HCT116 (cell line): ENCODE measurements around the gene ERC2. TPM values are rescaled to one million over a fixed set of nuclear protein-coding genes. Genes with fewer than 3 reads are reported as not detected.

Experiments used
- ATAC-seq: fragments of 200-7000 bp; cut with Tn5 transposase; 2 replicates; pipeline ENCODE4 v1.9.1; 2020; ENCODE audit warnings: mild to moderate bottlenecking, moderate library complexity
- BruUV-seq: library from RNA; stranded (reverse); fragments of 400-500 nt; replicated peaks from 2 replicates; lab custom pipeline; 2021; lab: Mats Ljungman, UMichigan
- CTCF ChIA-PET: fragments of 300-600 bp; sonication (Branson Sonifier 250); formaldehyde crosslinking; loops from one replicate; lab custom pipeline; 2021; ENCODE audit warnings: antibody characterized with exemption; lab: Charles Lee
- POLR2A ChIA-PET: fragments of 300-600, 350-600 bp; sonication (Branson Sonifier 250); formaldehyde crosslinking; loops from one replicate; lab custom pipeline; 2021; ENCODE audit warnings: antibody characterized with exemption; lab: Charles Lee
- RAD21 ChIA-PET, 2 experiments: fragments of 300-600 bp; sonication (Branson Sonifier 250); formaldehyde crosslinking; loops; one replicate each; lab custom pipeline; 2023; ENCODE audit warnings: low total read pairs in 2 of 2; ENCODE audit not compliant: uncharacterized antibody in 2 of 2, unreplicated experiment in 2 of 2, low non-redundant PET in 1 of 2; lab: Charles Lee
- DNase-seq: peaks from one replicate; pipeline ENCODE4 v3.0.0-alpha.2; 2010; ENCODE audit warnings: low read depth, low spot score
- H2AFZ ChIP-seq: fragments of 200-600 bp; shearing (Covaris generic), sonication (generic); 2 replicates; pipeline ENCODE4 v1.6.1; 2017; ENCODE audit warnings: low read depth, mixed run types, mixed read lengths, antibody characterized with exemption, low read length; ENCODE audit not compliant: poor library complexity, severe bottlenecking
- H3K27ac ChIP-seq: 2 replicates; pipeline ENCODE4 v1.5.1; 2012; ENCODE audit warnings: low read depth, low read length
- H3K27me3 ChIP-seq: fragments of 200-600 bp; sonication (generic); 2 replicates; pipeline ENCODE4 v1.6.1; 2016; ENCODE audit warnings: mixed run types, low read length, mixed read lengths; ENCODE audit not compliant: insufficient read depth
- H3K36me3 ChIP-seq, 2 experiments: fragments of 200-500 bp in 1 of 2; fragments of 200-600 bp in 1 of 2; sonication (Bioruptor generic) in 1 of 2; sonication (generic) in 1 of 2; 2 replicates each; pipeline versions ENCODE4 v1.5.1 to v1.6.1; 2014 to 2016; ENCODE audit warnings: low read length in 2 of 2, inconsistent platforms in 1 of 2, mixed read lengths in 1 of 2, mixed run types in 1 of 2; ENCODE audit not compliant: insufficient read depth in 2 of 2, control insufficient read depth in 1 of 2
- H3K4me1 ChIP-seq, 2 experiments: fragments of 200-600 bp in 1 of 2; sonication (generic) in 1 of 2; 2 replicates each; pipeline versions ENCODE4 v1.5.1 to v1.6.1; 2012 to 2017; ENCODE audit warnings: low read length in 2 of 2, inconsistent platforms in 1 of 2, mild to moderate bottlenecking in 1 of 2, mixed read lengths in 1 of 2, mixed run types in 1 of 2, moderate library complexity in 1 of 2; ENCODE audit not compliant: insufficient read depth in 2 of 2, control insufficient read depth in 1 of 2
- H3K4me2 ChIP-seq: fragments of 200-600 bp; sonication (generic); 2 replicates; pipeline ENCODE4 v1.6.1; 2017; ENCODE audit warnings: mixed run types, low read length, mixed read lengths
- H3K4me3 ChIP-seq, 2 experiments: fragments of 200-600 bp in 1 of 2; sonication (generic) in 1 of 2; replicated peaks in 1 of 2; 2 replicates each; pipeline ENCODE4 v1.5.1; 2011 to 2016; ENCODE audit warnings: low read length in 2 of 2, control low read depth in 1 of 2, low read depth in 1 of 2, mild to moderate bottlenecking in 1 of 2, mixed read lengths in 1 of 2, mixed run types in 1 of 2
- H3K79me2 ChIP-seq: fragments of 200-600 bp; sonication (generic); 2 replicates; pipeline ENCODE4 v1.6.1; 2017; ENCODE audit warnings: mild to moderate bottlenecking, mixed run types, low read length, moderate library complexity, mixed read lengths; ENCODE audit not compliant: insufficient read depth
- H3K9ac ChIP-seq: fragments of 200-600 bp; sonication (generic); 2 replicates; pipeline ENCODE4 v1.6.1; 2016; ENCODE audit warnings: low read length, mixed read lengths
- H3K9me2 ChIP-seq: fragments of 200-600 bp; sonication (generic), shearing (Covaris generic); 2 replicates; pipeline ENCODE4 v1.6.1; 2017; ENCODE audit warnings: mixed run types, mild to moderate bottlenecking, moderate library complexity; ENCODE audit not compliant: insufficient read depth
- H3K9me3 ChIP-seq, 2 experiments: fragments of 200-500 bp in 1 of 2; fragments of 200-600 bp in 1 of 2; sonication (Bioruptor generic) in 1 of 2; sonication (generic) in 1 of 2; 2 replicates each; pipeline ENCODE4 v1.6.1; 2014 to 2017; ENCODE audit warnings: low read length in 2 of 2, mixed read lengths in 2 of 2, inconsistent platforms in 1 of 2, low read depth in 1 of 2, mild to moderate bottlenecking in 1 of 2, mixed run types in 1 of 2, moderate library complexity in 1 of 2; ENCODE audit not compliant: control insufficient read depth in 1 of 2, insufficient read depth in 1 of 2
- H4K20me1 ChIP-seq: fragments of 200-600 bp; sonication (generic), shearing (Covaris generic); 2 replicates; pipeline ENCODE4 v1.6.1; 2017; ENCODE audit warnings: mixed run types, mild to moderate bottlenecking, moderate library complexity; ENCODE audit not compliant: insufficient read depth
- CBX3 ChIP-seq: IDR thresholded peaks from 2 replicates; pipeline ENCODE4 v1.6.1; 2012; ENCODE audit warnings: low read depth
- EGR1 ChIP-seq: IDR thresholded peaks from 2 replicates; pipeline ENCODE4 v1.6.1; 2012; ENCODE audit warnings: low read depth
- EZH2 ChIP-seq: fragments of 200-600 bp; sonication (generic); IDR thresholded peaks from 2 replicates; pipeline ENCODE4 v1.6.1; 2017; ENCODE audit warnings: antibody characterized with exemption, mixed run types
- EZH2phosphoT487 ChIP-seq: fragments of 200-600 bp; IDR thresholded peaks from 2 replicates; pipeline ENCODE4 v1.6.1; 2018; ENCODE audit warnings: antibody characterized with exemption, borderline replicate concordance
- FOSL1 ChIP-seq: IDR thresholded peaks from 2 replicates; pipeline ENCODE4 v1.6.1; 2012; ENCODE audit warnings: low read depth
- JUND ChIP-seq: IDR thresholded peaks from 2 replicates; pipeline ENCODE4 v1.6.1; 2012
- POLR2A ChIP-seq: IDR thresholded peaks from 2 replicates; pipeline ENCODE4 v1.7.0; 2011; ENCODE audit warnings: borderline replicate concordance; ENCODE audit not compliant: insufficient read depth, insufficient read length; ENCODE audit errors: extremely low read depth
- POLR2AphosphoS5 ChIP-seq: IDR thresholded peaks from 2 replicates; pipeline ENCODE4 v1.6.1; 2011; ENCODE audit warnings: mild to moderate bottlenecking, low read depth, low read length, moderate library complexity
- RAD21 ChIP-seq: IDR thresholded peaks from 2 replicates; pipeline ENCODE4 v1.6.1; 2012; ENCODE audit warnings: low read depth, mild to moderate bottlenecking
- SIN3A ChIP-seq: IDR thresholded peaks from 2 replicates; pipeline ENCODE4 v1.6.1; 2012; ENCODE audit warnings: low read depth
- SP1 ChIP-seq: IDR thresholded peaks from 2 replicates; pipeline ENCODE4 v1.6.1; 2012; ENCODE audit warnings: low read depth
- SRF ChIP-seq: IDR thresholded peaks from 2 replicates; pipeline ENCODE4 v1.6.1; 2012; ENCODE audit warnings: low read depth
- TCF7L2 ChIP-seq: IDR thresholded peaks from 2 replicates; pipeline ENCODE4 v1.7.0; 2011; ENCODE audit warnings: borderline replicate concordance, inconsistent platforms; ENCODE audit not compliant: insufficient read depth, insufficient read length; ENCODE audit errors: extremely low read depth
- YY1 ChIP-seq: IDR thresholded peaks from 2 replicates; pipeline ENCODE4 v1.6.1; 2011; ENCODE audit warnings: low read length, low read depth, moderate library complexity, mild to moderate bottlenecking; ENCODE audit not compliant: insufficient replicate concordance; ENCODE audit errors: extremely low read depth
- ZFX ChIP-seq: fragments of 450-650 bp; IDR thresholded peaks from 2 replicates; pipeline ENCODE4 v1.6.1; 2017
- intact Hi-C: fragments of 100-400 bp; cut with micrococcal nuclease; formaldehyde crosslinking; loops from 2 replicates; pipeline ENCODE4 v1.10.0; 2022
- total RNA-seq: library from RNA; stranded (reverse); gene quantifications from one replicate; pipeline ENCODE4 v1.2.1, GENCODE V29; 2021; ENCODE audit not compliant: unreplicated experiment
- TF ChIP-seq, protein P1 (sequence below): IDR thresholded peaks from 2 replicates; pipeline ENCODE4 v1.6.1; 2012
- TF ChIP-seq, protein P2 (sequence below): IDR thresholded peaks from 2 replicates; pipeline ENCODE4 v1.6.1; 2012
- TF ChIP-seq, protein P3 (sequence below): IDR thresholded peaks from 2 replicates; pipeline ENCODE4 v1.6.1; 2012; ENCODE audit warnings: low read depth
- TF ChIP-seq, protein P4 (sequence below): IDR thresholded peaks from 2 replicates; pipeline ENCODE4 v1.6.1; 2011; ENCODE audit warnings: mild to moderate bottlenecking, low read length, moderate library complexity; ENCODE audit not compliant: insufficient replicate concordance; ENCODE audit errors: extremely low read depth

ERC2 gene
- total RNA-seq, 1 experiment from 2014 or later: not detected

DNA sequence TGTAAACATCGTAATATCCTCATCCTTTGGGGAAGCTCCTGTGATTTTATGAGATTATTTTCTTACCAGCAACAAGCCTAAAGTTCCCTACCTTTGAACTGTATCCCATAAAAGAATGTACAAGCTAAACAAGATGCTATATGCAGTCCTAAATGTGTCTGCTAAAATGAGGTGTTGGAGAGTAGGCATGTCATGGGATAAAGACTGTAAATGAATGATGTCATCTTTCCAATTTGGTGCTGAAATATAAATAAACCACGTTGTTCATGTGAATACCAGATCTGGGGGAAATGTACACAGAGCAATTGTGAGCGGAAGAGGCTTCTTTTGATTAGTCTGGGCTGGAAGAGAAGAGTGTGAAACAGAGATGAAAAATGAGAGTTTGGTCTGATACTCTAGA is 766.3 kb downstream of the ERC2 start:
- ChIA-PET RAD21 (no interaction called here), POLR2A (no interaction called here), CTCF (no interaction called here)
- DNase-seq (no peak), ATAC-seq (no peak)
- intact Hi-C loops: no loop called here
- Histone ChIP-seq H3K9me3 (peaks cover 0 to 9% of the 10 kb centered on the region in 2 experiments; a peak in 1 of 4 replicates), H3K4me3 (no peak overlapping the region), H3K27me3 (no peaks in the 10 kb centered on the region), H3K9me2 (no peaks in the 10 kb centered on the region), H3K79me2 (no peaks in the 10 kb centered on the region), H4K20me1 (no peaks in the 10 kb centered on the region), H3K27ac (no peak overlapping the region), H3K4me1 (no peaks in the 10 kb centered on the region), H2AFZ (no peak overlapping the region), H3K9ac (no peak overlapping the region), H3K36me3 (no peaks in the 10 kb centered on the region), H3K4me2 (no peak overlapping the region)
- no TSS peak for BruUV-seq
- TF ChIP-seq JUND (no peak), FOSL1 (no peak), POLR2A (no peak), SRF (no peak), SP1 (no peak), TCF7L2 (no peak), YY1 (no peak), SIN3A (no peak), EGR1 (no peak), CBX3 (no peak), RAD21 (no peak), ZFX (no peak), POLR2AphosphoS5 (no peak), EZH2phosphoT487 (no peak), EZH2 (no peak)
- TF ChIP-seq, protein P1, sequence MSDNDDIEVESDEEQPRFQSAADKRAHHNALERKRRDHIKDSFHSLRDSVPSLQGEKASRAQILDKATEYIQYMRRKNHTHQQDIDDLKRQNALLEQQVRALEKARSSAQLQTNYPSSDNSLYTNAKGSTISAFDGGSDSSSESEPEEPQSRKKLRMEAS: no peak
- TF ChIP-seq, protein P2, sequence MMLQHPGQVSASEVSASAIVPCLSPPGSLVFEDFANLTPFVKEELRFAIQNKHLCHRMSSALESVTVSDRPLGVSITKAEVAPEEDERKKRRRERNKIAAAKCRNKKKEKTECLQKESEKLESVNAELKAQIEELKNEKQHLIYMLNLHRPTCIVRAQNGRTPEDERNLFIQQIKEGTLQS: no peak
- TF ChIP-seq, protein P3, sequence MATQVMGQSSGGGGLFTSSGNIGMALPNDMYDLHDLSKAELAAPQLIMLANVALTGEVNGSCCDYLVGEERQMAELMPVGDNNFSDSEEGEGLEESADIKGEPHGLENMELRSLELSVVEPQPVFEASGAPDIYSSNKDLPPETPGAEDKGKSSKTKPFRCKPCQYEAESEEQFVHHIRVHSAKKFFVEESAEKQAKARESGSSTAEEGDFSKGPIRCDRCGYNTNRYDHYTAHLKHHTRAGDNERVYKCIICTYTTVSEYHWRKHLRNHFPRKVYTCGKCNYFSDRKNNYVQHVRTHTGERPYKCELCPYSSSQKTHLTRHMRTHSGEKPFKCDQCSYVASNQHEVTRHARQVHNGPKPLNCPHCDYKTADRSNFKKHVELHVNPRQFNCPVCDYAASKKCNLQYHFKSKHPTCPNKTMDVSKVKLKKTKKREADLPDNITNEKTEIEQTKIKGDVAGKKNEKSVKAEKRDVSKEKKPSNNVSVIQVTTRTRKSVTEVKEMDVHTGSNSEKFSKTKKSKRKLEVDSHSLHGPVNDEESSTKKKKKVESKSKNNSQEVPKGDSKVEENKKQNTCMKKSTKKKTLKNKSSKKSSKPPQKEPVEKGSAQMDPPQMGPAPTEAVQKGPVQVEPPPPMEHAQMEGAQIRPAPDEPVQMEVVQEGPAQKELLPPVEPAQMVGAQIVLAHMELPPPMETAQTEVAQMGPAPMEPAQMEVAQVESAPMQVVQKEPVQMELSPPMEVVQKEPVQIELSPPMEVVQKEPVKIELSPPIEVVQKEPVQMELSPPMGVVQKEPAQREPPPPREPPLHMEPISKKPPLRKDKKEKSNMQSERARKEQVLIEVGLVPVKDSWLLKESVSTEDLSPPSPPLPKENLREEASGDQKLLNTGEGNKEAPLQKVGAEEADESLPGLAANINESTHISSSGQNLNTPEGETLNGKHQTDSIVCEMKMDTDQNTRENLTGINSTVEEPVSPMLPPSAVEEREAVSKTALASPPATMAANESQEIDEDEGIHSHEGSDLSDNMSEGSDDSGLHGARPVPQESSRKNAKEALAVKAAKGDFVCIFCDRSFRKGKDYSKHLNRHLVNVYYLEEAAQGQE: no peak
- TF ChIP-seq, protein P4, sequence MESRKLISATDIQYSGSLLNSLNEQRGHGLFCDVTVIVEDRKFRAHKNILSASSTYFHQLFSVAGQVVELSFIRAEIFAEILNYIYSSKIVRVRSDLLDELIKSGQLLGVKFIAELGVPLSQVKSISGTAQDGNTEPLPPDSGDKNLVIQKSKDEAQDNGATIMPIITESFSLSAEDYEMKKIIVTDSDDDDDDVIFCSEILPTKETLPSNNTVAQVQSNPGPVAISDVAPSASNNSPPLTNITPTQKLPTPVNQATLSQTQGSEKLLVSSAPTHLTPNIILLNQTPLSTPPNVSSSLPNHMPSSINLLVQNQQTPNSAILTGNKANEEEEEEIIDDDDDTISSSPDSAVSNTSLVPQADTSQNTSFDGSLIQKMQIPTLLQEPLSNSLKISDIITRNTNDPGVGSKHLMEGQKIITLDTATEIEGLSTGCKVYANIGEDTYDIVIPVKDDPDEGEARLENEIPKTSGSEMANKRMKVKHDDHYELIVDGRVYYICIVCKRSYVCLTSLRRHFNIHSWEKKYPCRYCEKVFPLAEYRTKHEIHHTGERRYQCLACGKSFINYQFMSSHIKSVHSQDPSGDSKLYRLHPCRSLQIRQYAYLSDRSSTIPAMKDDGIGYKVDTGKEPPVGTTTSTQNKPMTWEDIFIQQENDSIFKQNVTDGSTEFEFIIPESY: no peak
